ENCODE results near the gene ORM2. TPM values are rescaled to one million over a fixed set of nuclear protein-coding genes. Genes with fewer than 3 reads are reported as not detected.
A peak's percentile ranks its signal among the peaks of the same experiment; 100 is the strongest.

The ORM2 gene
- total RNA-seq, 2 experiments from 2014 or later: not detected

DNA sequence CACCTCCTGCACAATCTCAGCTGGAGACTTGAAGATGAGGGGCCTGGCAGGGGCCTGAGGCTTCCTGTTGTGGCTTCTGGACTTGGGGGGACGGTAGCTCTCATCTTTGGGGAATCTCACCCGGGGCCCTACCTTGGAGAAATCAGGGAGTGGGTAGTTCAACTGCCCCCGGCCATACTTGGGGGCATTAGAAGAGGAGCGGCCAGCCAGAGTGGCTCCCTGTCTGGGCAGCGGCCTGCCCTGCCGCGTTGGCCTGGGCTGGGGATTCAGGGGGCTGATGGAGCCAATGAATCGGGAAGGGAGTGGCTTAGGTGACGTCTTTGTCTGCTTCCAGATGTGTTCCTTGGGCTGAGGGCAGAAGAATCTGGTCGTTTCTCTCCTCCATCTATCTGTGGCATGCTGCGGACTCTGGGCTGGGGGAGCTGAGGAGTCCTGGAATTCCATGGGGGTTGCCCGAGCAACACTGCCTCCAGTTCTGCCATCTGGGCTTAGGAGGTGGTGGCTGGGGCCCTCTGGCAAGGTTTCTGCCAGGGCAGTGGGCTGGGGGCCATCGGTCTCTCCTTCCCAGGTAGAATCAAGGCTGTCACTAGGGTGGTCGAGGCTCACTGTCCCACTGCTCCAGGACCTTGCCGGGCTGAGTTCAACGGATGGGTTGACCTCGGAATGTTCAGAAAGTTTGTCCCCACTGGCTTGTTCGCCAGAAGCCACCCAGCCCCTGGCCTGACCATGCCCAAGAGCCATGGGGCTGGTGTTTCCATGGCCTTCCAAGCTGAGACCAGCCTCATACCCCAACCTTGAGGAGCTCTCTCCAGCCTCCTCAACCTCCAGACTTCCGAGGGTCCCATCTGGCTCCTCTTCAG, 47.1 kb downstream of the ORM2 start:
- no peaks in the 10 kb centered on the region for H3K9me3 Mint-ChIP-seq
- ChIA-PET POLR2A (interaction anchor here (1.0 to 3.0 kb wide), 5 partner anchors 8 to 28 kb away, joined by 3 to 30 read pairs (median 3); partner anchors contain the start of gene AKNA), CTCF (no interaction called here)
- no peak for DNase-seq
- peaks cover 92% of the 10 kb centered on the region for H3K4me1 Mint-ChIP-seq
- no peaks in the 10 kb centered on the region for H3K27me3 Mint-ChIP-seq
- H3K27ac Mint-ChIP-seq: peak overlapping the region; percentile 81
- H3K36me3 Mint-ChIP-seq (ENCODE audit: low read depth): peaks cover 86% of the 10 kb centered on the region
- H3K4me3 Mint-ChIP-seq: no peak overlapping the region

DNA sequence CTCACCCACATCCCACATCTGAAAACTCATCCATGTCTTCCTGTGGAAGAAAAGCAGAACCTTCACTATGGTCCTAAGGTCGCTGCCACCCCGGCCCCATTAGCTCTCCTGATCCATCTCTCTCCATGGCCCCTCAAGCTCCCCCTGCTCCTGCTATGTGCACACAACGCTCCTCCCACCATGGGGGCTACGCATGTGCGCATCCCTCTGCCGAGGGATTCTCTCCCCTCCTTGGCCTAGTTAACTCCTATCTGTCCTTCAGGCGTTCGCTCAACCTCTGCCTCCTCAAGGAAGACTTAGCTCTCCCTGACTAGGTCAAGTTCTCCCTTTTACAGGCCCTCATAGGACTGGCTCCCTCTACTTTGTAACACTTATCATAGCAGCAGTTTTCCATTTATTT, 48.3 kb downstream of the ORM2 start:
- Mint-ChIP-seq H3K9me3 (no peaks in the 10 kb centered on the region), H3K27me3 (no peaks in the 10 kb centered on the region), H3K27ac (peak overlapping the region; percentile 81), H3K36me3 (ENCODE audit: low read depth) (peaks cover 87% of the 10 kb centered on the region), H3K4me1 (peaks cover 92% of the 10 kb centered on the region), H3K4me3 (no peak overlapping the region)
- CTCF ChIA-PET: no interaction called here
- POLR2A ChIA-PET: interaction anchor here (1.0 to 3.0 kb wide), 3 partner anchors 8 to 13 kb away, joined by 3 to 30 read pairs (median 3); partner anchors contain the start of gene AKNA
- no peak for DNase-seq

DNA sequence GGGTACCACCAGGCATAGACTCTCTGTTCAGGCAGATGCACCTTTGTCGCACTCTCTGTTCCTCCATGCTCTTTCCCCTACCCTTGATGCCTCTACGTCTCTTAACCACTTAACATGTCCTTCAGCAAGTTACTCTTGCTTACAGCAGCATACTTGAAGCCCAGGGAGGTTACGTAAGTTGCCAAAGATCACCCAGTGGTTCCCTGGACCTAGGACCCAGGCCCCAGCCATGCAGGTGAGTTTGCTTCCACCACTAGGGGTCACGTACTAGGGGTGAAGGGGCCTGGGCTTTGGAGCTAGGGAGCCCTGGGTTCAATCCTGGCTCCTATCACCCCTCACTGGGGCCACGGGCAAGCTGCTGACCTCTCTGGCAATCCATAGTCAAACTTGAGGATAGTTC, 49.2 kb downstream of the ORM2 start:
- POLR2A ChIA-PET: interaction anchor here (0.8 to 1.4 kb wide), 4 partner anchors 9 to 214 kb away, joined by 3 to 6 read pairs (median 4); partner anchors contain the start of gene AKNA
- CTCF ChIA-PET: interaction anchor here (1.0 to 1.2 kb wide), 3 partner anchors 10 to 37 kb away, joined by 3 to 5 read pairs (median 3); no protein-coding TSS in a partner anchor

More for the DNA sequence above, 49.2 kb downstream of the ORM2 start:
- DNase-seq: no peak
- peaks cover 89% of the 10 kb centered on the region for H3K36me3 Mint-ChIP-seq (ENCODE audit: low read depth)
- no peaks in the 10 kb centered on the region for H3K9me3 Mint-ChIP-seq
- H3K4me3 Mint-ChIP-seq: no peak overlapping the region
- H3K27me3 Mint-ChIP-seq: no peaks in the 10 kb centered on the region
- peaks cover 92% of the 10 kb centered on the region for H3K4me1 Mint-ChIP-seq
- peak overlapping the region; percentile 81 for H3K27ac Mint-ChIP-seq

Other genes starting within 250 kb of the ORM2 start
- gene KIF12, start 230.6 kb upstream of the ORM2 start, total RNA-seq: not detected
- 1 to 10 TPM in 1 of 2 experiments, under 1 TPM in 1; 0.50 to 1.2 TPM for gene COL27A1, start 174.3 kb upstream of the ORM2 start, total RNA-seq
- not detected for gene ORM1, start 6.8 kb upstream of the ORM2 start, total RNA-seq
- gene AKNA, start 58.1 kb downstream of the ORM2 start, total RNA-seq: 100 to 1,000 TPM; 350 to 355 TPM
- gene WHRN, start 175.6 kb downstream of the ORM2 start, total RNA-seq: 1 to 10 TPM; 4.5 to 4.8 TPM